ENCODE results near the gene KNDC1. TPM values are rescaled to one million over a fixed set of nuclear protein-coding genes. Genes with fewer than 3 reads are reported as not detected.

The KNDC1 gene
- total RNA-seq, 1 donor from 2014 or later = 0.09 TPM

DNA sequence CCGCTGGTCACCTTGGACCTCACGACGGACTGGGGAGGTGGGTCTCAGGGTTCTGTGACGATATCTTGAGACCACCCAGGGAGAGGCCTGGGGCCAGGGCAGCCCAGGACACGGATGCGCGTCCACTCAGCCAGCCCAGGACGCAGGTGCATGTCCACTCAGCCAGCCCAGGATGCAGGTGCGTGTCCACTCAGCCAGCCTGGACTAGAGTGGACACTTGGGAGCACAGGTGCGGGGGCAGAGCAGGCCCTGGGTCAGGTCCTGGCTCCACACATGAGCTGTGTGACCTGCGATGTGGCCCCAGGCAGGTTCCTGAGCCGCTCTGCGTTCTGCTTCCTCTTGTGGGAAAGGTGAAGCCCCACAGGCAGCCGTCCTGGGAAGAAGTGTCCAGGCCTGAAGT lies 22.2 kb downstream of the KNDC1 start:
- Mint-ChIP-seq H3K36me3 (ENCODE audit: low read depth) (no peaks in the 10 kb centered on the region), H3K9me3 (peaks cover 4% of the 10 kb centered on the region), H3K27me3 (peaks cover 3% of the 10 kb centered on the region), H3K27ac (no peak overlapping the region), H3K4me1 (no peaks in the 10 kb centered on the region), H3K4me3 (no peak overlapping the region)
- intact Hi-C loops (cut with micrococcal nuclease) = no loop called here
- ATAC-seq (ENCODE audit: low read depth) (no peak), DNase-seq (no peak)
- TF ChIP-seq, protein P1, sequence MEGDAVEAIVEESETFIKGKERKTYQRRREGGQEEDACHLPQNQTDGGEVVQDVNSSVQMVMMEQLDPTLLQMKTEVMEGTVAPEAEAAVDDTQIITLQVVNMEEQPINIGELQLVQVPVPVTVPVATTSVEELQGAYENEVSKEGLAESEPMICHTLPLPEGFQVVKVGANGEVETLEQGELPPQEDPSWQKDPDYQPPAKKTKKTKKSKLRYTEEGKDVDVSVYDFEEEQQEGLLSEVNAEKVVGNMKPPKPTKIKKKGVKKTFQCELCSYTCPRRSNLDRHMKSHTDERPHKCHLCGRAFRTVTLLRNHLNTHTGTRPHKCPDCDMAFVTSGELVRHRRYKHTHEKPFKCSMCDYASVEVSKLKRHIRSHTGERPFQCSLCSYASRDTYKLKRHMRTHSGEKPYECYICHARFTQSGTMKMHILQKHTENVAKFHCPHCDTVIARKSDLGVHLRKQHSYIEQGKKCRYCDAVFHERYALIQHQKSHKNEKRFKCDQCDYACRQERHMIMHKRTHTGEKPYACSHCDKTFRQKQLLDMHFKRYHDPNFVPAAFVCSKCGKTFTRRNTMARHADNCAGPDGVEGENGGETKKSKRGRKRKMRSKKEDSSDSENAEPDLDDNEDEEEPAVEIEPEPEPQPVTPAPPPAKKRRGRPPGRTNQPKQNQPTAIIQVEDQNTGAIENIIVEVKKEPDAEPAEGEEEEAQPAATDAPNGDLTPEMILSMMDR (IDR thresholded peaks at IDR 0.05) = no peak
- CTCF ChIA-PET = no interaction called here
- POLR2A ChIA-PET = no interaction called here

DNA sequence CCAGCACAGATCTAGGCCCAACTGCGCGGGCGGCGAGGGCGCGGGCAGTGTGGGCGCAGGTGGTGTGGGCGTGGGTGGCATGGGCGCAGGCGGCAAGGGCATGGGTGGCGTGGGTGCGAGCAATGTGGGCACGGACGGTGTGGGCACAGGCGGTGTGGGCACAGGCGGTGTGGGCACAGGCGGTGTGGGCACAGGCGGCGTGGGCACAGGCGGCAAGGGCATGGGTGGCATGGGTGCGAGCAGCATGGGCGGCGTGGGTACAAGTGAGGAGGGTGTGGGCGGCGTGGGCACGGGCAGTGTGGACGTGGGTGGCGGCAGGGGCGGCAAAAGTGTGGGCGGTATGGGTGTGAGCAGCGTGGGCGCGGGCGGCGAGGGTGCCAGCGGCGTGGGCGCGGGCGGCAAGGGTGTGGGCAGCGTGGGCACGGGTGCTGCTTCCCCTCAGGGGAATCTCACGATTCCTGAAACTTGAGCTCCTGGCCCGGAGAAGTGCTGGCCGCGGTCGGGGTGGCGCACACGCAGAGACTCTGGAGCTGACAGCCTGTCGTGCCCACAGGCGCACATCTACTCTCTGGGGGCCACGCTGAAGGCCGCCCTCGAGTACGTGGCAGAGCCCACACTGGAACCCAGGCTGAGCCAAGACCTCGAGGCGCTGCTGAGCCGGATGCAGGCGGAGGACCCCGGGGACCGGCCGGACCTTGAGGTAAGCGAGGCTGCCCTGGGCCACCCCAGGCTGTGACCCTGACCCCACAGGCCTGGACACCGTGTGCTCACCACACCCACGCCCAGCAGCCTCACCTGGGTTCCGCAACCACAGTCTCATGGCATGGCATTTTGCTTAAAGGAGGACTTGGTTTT lies 23.0 kb downstream of the KNDC1 start:
- CTCF ChIA-PET = no interaction called here
- Mint-ChIP-seq H3K36me3 (ENCODE audit: low read depth) (no peaks in the 10 kb centered on the region), H3K4me1 (no peaks in the 10 kb centered on the region), H3K9me3 (no peaks in the 10 kb centered on the region), H3K27ac (no peak overlapping the region), H3K4me3 (no peak overlapping the region), H3K27me3 (peaks cover 3% of the 10 kb centered on the region)
- ATAC-seq (ENCODE audit: low read depth) (no peak), DNase-seq (no peak)
- TF ChIP-seq, protein P1 (IDR thresholded peaks at IDR 0.05) = no peak
- intact Hi-C loops (cut with micrococcal nuclease) = no loop called here
- POLR2A ChIA-PET = no interaction called here

DNA sequence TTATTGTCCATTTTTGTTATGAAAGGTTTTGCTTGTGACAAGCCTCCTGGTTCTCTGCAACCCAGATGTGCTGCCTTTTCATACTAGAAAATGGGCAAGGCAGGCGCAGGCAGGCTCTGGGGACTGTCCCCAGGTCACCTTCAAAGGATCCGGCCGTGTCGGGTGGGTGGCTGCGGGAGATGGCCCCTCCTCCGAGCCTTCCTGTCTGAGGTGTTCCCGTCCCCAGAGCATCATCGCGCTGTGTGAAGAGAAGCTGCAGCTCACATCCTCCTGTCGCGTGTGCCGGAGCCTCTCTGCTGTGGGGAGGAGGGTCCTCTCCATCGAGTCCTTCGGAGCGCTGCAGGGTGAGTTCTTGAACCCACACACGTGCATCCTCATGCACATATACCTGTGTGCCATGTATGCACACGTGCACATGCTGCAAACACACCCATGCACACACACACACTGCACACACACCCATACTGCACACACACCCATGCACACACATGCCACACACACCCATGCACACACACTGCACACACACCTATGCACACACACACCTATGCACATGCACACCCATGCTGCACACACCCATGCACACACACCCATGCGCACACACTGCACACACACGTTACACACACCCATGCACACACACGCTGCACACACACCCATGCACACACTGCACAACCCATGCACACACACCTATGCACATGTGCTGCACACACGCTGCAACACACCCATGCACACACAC lies 23.8 kb downstream of the KNDC1 start:
- Mint-ChIP-seq H3K9me3 (no peaks in the 10 kb centered on the region), H3K27ac (no peak overlapping the region), H3K27me3 (peaks cover 3% of the 10 kb centered on the region), H3K4me3 (no peak overlapping the region), H3K4me1 (no peaks in the 10 kb centered on the region), H3K36me3 (ENCODE audit: low read depth) (no peaks in the 10 kb centered on the region)
- TF ChIP-seq, protein P1 (IDR thresholded peaks at IDR 0.05) = no peak
- ChIA-PET CTCF (no interaction called here), POLR2A (no interaction called here)
- ATAC-seq (ENCODE audit: low read depth) = no peak
- no peak for DNase-seq
- intact Hi-C loops (cut with micrococcal nuclease) = no loop called here

DNA sequence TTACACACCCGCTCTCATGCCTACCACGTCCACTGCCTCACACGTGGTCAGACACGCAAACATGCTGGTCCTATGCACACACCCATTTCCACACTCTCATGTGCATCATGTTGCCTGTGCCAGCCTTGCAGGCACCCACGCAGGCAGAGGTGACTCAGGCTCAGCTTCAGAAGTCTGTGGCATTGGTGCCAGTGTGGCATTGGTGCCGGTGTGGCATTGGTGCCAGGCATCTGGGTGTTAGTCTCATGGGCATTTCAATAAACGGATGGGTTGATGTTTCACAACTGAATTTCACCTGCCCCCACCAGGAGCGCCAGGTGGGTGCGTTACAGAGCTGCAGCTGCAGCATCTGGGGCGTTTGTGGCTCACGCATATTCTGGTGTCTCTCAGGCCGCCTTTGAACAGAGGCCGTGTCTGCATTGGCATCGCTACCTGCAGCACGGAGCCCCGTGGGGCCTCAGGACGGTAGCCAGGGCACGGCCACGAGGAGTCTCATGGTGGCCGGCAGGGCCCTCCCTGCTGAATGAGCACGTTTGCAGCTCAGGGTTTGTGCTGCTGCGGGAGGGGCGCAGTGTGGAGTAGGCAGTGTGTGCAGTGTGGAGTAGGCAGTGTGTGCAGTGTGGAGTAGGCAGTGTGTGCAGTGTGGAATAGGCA lies 24.7 kb downstream of the KNDC1 start:
- intact Hi-C loops (cut with micrococcal nuclease) = no loop called here
- H3K36me3 Mint-ChIP-seq (ENCODE audit: low read depth) = no peaks in the 10 kb centered on the region
- ChIA-PET CTCF (no interaction called here), POLR2A (no interaction called here)
- H3K27ac Mint-ChIP-seq = no peak overlapping the region
- H3K4me3 Mint-ChIP-seq = no peak overlapping the region
- TF ChIP-seq, protein P1 (IDR thresholded peaks at IDR 0.05) = no peak
- no peaks in the 10 kb centered on the region for H3K9me3 Mint-ChIP-seq
- H3K27me3 Mint-ChIP-seq = peaks cover 3% of the 10 kb centered on the region
- DNase-seq (no peak), ATAC-seq (ENCODE audit: low read depth) (no peak)
- H3K4me1 Mint-ChIP-seq = no peaks in the 10 kb centered on the region

DNA sequence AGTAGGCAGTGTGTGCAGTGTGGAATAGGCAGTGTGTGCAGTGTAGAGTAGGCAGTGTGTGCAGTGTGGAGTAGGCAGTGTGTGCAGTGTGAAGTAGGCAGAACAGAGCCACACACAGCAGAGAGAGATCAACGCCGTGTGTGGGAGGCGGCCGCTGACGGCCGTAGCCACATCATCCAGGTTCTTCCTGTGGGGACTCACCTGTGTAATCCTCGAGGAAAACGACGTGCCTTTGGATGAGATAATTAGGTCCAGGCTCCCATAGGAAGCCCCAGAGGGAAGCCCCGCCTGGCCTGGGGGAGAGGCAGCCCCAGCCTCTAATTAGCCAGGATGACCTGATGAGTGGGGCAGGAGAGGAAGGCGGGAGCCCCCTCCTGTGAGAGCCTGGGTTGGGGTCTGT lies 25.4 kb downstream of the KNDC1 start:
- ChIA-PET POLR2A (no interaction called here), CTCF (no interaction called here)
- Mint-ChIP-seq H3K36me3 (ENCODE audit: low read depth) (no peaks in the 10 kb centered on the region), H3K4me3 (no peak overlapping the region), H3K9me3 (no peaks in the 10 kb centered on the region), H3K27ac (no peak overlapping the region), H3K27me3 (peaks cover 5% of the 10 kb centered on the region), H3K4me1 (no peaks in the 10 kb centered on the region)
- no peak for DNase-seq
- TF ChIP-seq, protein P1 (IDR thresholded peaks at IDR 0.05) = no peak
- ATAC-seq (ENCODE audit: low read depth) = no peak
- intact Hi-C loops (cut with micrococcal nuclease) = no loop called here
